ENCODE results near the gene SLC22A23. TPM values are rescaled to one million over a fixed set of nuclear protein-coding genes. Genes with fewer than 3 reads are reported as not detected.

Gene SLC22A23
- total and polyA plus RNA-seq, 2 experiments from 2014 or later = 2.4 to 7.3 TPM

DNA sequence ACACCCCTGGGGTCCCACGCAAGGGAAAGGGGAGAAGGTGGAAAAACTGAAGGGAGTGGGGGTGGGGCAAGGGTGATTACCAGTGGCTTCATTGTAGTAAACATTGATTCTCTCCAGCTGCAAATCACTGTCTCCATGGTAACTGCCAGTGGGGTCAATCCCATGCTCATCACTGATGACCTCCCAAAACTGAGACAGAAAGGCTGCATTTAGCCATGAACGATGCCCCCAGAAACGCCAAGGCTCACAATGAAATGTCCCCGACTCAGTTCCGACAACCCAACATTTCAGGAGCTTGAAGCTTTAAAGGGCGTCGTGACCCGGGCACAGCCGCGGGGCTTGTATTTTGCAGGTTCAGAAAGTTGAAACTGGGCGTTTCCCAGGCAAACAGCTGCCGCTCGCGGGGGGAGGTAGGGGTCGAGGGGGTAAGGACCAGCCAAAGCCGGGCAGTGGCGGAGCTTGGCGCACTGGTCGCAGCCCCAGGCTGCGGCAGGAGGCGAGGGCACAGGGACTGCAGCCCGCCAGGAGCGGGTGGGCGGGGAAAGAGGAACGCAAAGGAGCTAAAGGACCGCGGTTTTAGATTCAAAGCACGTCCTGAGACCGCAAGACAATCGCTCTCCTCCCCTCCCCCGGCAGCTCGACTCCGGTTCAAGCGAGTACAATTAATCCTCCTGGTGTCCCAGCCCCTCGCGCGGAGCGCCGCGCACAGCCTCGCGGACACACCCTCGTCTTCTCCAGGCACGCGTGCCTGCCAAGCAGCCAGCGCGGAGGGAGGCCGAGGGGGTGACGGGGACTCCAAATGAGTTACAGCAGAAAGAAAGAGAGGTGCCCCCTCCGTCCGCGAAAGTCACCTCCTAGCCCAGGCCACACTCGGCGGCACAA is 230.1 kb downstream of the SLC22A23 start:
- DNase-seq = peak; percentile 59

DNA sequence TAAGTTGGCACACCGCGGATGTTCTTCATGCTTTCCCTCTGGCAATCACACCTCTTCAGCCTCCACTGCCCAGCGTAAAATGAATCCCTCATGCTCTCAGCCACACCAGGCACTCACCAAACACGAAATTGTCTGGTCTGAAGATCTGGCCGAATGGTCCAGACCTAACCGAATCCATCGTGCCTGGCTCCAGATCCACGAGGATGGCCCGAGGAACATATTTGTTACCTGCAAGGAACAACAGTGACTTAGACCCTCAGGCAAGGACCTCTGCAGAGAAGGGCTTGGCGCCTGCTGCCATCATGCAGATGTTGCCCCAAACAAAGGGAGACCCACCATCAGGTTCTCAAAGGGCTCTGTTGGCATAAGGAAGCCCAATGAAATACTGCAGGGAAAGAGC is 230.8 kb downstream of the SLC22A23 start:
- DNase-seq = no peak
- H3K9ac ChIP-seq = no peak overlapping the region
- H3K9me3 ChIP-seq (ENCODE audit: low read depth) = no peaks in the 10 kb centered on the region
- H3K36me3 ChIP-seq (ENCODE audit: low read depth) = no peaks in the 10 kb centered on the region
- no peak overlapping the region for H3K27ac ChIP-seq
- TF ChIP-seq EZH2phosphoT487 (IDR thresholded peaks at IDR 0.05; ENCODE audit: insufficient read depth, low read depth) = no peak
- no peak for TF ChIP-seq EZH2 (IDR thresholded peaks at IDR 0.05; ENCODE audit: insufficient read depth, poor library complexity, severe bottlenecking)
- no peak overlapping the region for H3K4me2 ChIP-seq (ENCODE audit: unreplicated experiment)
- H3K4me3 ChIP-seq = no peak overlapping the region
- no peaks in the 10 kb centered on the region for H3K9me2 ChIP-seq (ENCODE audit: insufficient read depth)
- no peaks in the 10 kb centered on the region for H3K4me1 ChIP-seq (ENCODE audit: insufficient read depth)
- H4K20me1 ChIP-seq (ENCODE audit: insufficient read depth) = no peaks in the 10 kb centered on the region
- peaks cover 38% of the 10 kb centered on the region for H3K27me3 ChIP-seq (replicated peaks; ENCODE audit: insufficient read depth)
- WGBS, 2 experiments (ENCODE audit: low coverage in 1 of 2, low lambda C conversion rate in 2 of 2, missing lambda C conversion rate in 2 of 2) = 84 to 89% methylated on average over 10 of the region's 10 CpGs
- in situ Hi-C loops (cut with MboI) = no loop called here
- H2AFZ ChIP-seq = no peak overlapping the region
- no peaks in the 10 kb centered on the region for H3F3A ChIP-seq (ENCODE audit: insufficient read depth)
- H3K79me2 ChIP-seq (ENCODE audit: insufficient read depth) = no peaks in the 10 kb centered on the region

More for the DNA sequence above, 230.1 kb downstream of the SLC22A23 start:
- Histone ChIP-seq H4K20me1 (ENCODE audit: insufficient read depth) (no peaks in the 10 kb centered on the region), H3F3A (ENCODE audit: insufficient read depth) (no peaks in the 10 kb centered on the region), H3K4me2 (ENCODE audit: unreplicated experiment) (peak overlapping the region; percentile 73), H3K27me3 (replicated peaks; ENCODE audit: insufficient read depth) (peaks cover 34% of the 10 kb centered on the region), H3K4me1 (ENCODE audit: insufficient read depth) (no peaks in the 10 kb centered on the region), H3K4me3 (peak overlapping the region; percentile 64), H2AFZ (peak overlapping the region; percentile 72), H3K9ac (peak overlapping the region; percentile 53), H3K27ac (no peak overlapping the region), H3K79me2 (ENCODE audit: insufficient read depth) (no peaks in the 10 kb centered on the region), H3K9me2 (ENCODE audit: insufficient read depth) (no peaks in the 10 kb centered on the region), H3K9me3 (ENCODE audit: low read depth) (no peaks in the 10 kb centered on the region), H3K36me3 (ENCODE audit: low read depth) (no peaks in the 10 kb centered on the region)
- in situ Hi-C loops (cut with MboI) = no loop called here
- TF ChIP-seq EZH2 (IDR thresholded peaks at IDR 0.05; ENCODE audit: insufficient read depth, poor library complexity, severe bottlenecking) (peak; percentile 84), EZH2phosphoT487 (IDR thresholded peaks at IDR 0.05; ENCODE audit: insufficient read depth, low read depth) (no peak)
- WGBS, 2 experiments (ENCODE audit: low coverage in 1 of 2, low lambda C conversion rate in 2 of 2, missing lambda C conversion rate in 2 of 2) = 8 to 9% methylated on average over 50 to 51 of the region's 54 CpGs

DNA sequence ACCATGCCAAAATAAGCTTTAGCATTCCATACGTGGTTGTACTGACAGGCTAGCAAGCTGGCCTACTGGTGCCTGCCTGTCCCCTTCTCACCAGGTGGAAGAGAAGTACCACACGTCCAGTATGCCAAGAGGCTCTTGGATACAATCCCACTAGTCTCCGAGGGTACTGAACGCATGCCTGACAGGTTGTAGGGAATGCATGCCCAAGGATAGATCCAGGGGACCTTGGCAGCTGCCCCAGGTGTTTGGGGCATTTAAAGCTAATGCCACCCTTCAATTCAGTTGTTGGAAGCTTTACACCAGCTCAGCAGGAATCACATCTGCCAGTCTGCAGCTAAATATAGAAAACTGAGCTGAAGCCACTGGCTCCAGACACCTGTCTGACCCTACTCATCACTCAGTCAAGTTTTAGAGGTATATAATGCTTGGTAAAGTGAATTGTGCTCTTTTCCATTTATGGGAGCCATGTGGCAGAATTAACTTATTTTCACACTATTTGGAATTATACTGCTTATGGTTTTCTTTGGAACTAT is 234.3 kb downstream of the SLC22A23 start:
- H3K4me2 ChIP-seq (ENCODE audit: unreplicated experiment) = no peak overlapping the region
- in situ Hi-C loops (cut with MboI) = no loop called here
- no peak overlapping the region for H2AFZ ChIP-seq
- H3F3A ChIP-seq (ENCODE audit: insufficient read depth) = no peaks in the 10 kb centered on the region
- H4K20me1 ChIP-seq (ENCODE audit: insufficient read depth) = no peaks in the 10 kb centered on the region
- H3K4me3 ChIP-seq = no peak overlapping the region
- H3K4me1 ChIP-seq (ENCODE audit: insufficient read depth) = no peaks in the 10 kb centered on the region
- 54 to 65% methylated on average over 4 of the region's 4 CpGs for WGBS, 2 experiments (ENCODE audit: low coverage in 1 of 2, low lambda C conversion rate in 2 of 2, missing lambda C conversion rate in 2 of 2)
- H3K27me3 ChIP-seq (replicated peaks; ENCODE audit: insufficient read depth) = peaks cover 24% of the 10 kb centered on the region
- H3K9ac ChIP-seq = no peak overlapping the region
- H3K36me3 ChIP-seq (ENCODE audit: low read depth) = no peaks in the 10 kb centered on the region
- H3K9me3 ChIP-seq (ENCODE audit: low read depth) = no peaks in the 10 kb centered on the region
- no peak overlapping the region for H3K27ac ChIP-seq
- TF ChIP-seq EZH2phosphoT487 (IDR thresholded peaks at IDR 0.05; ENCODE audit: insufficient read depth, low read depth) (no peak), EZH2 (IDR thresholded peaks at IDR 0.05; ENCODE audit: insufficient read depth, poor library complexity, severe bottlenecking) (no peak)
- no peak for DNase-seq
- no peaks in the 10 kb centered on the region for H3K79me2 ChIP-seq (ENCODE audit: insufficient read depth)
- H3K9me2 ChIP-seq (ENCODE audit: insufficient read depth) = no peaks in the 10 kb centered on the region

GRCh38 chr6:3221578-3221977 is 235.3 kb downstream of the SLC22A23 start:
- Histone ChIP-seq H3K4me2 (ENCODE audit: unreplicated experiment) (no peak overlapping the region), H3K9me3 (ENCODE audit: low read depth) (no peaks in the 10 kb centered on the region), H3K27ac (no peak overlapping the region), H3K9ac (no peak overlapping the region), H4K20me1 (ENCODE audit: insufficient read depth) (no peaks in the 10 kb centered on the region), H3F3A (ENCODE audit: insufficient read depth) (no peaks in the 10 kb centered on the region), H3K36me3 (ENCODE audit: low read depth) (no peaks in the 10 kb centered on the region), H3K9me2 (ENCODE audit: insufficient read depth) (no peaks in the 10 kb centered on the region), H3K27me3 (replicated peaks; ENCODE audit: insufficient read depth) (peaks cover 21% of the 10 kb centered on the region; the same call in 1 of the 2 replicates), H2AFZ (no peak overlapping the region), H3K4me1 (ENCODE audit: insufficient read depth) (no peaks in the 10 kb centered on the region), H3K79me2 (ENCODE audit: insufficient read depth) (no peaks in the 10 kb centered on the region), H3K4me3 (no peak overlapping the region)
- WGBS, 2 experiments (ENCODE audit: low coverage in 1 of 2, low lambda C conversion rate in 2 of 2, missing lambda C conversion rate in 2 of 2) = 90 to 94% methylated on average over 4 of the region's 4 CpGs
- in situ Hi-C loops (cut with MboI) = no loop called here
- DNase-seq = no peak
- no peak for TF ChIP-seq EZH2phosphoT487 (IDR thresholded peaks at IDR 0.05; ENCODE audit: insufficient read depth, low read depth)
- TF ChIP-seq EZH2 (IDR thresholded peaks at IDR 0.05; ENCODE audit: insufficient read depth, poor library complexity, severe bottlenecking) = no peak
